ENCODE results near the gene DLGAP4. TPM values are rescaled to one million over a fixed set of nuclear protein-coding genes. Genes with fewer than 3 reads are reported as not detected.

The DLGAP4 gene
- total and polyA plus RNA-seq, 9 of the 15 experiments (the other 6 are each of a cell fraction or from before 2014, with no cell fraction given) = 0.31 to 34.1 (median 4.5) TPM

- Histone ChIP-seq H3K27me3 (ENCODE audit: control insufficient read depth in 2 of 2, insufficient read depth in 2 of 2, low read length in 2 of 2) (peaks cover 26 to 71% of the 10 kb centered on the region in 2 experiments), H3K36me3 (ENCODE audit: control insufficient read depth, insufficient read depth, low read length) (no peaks in the 10 kb centered on the region), H2AFZ (ENCODE audit: low read depth, low read length) (no peak overlapping the region), H3K9ac (ENCODE audit: insufficient read depth in 1 of 2, low read depth in 2 of 2, low read length in 2 of 2) (peak overlapping the region in 1 of 2 experiments; percentile 29; a peak in 1 of 4 replicates), H4K20me1 (replicated peaks; ENCODE audit: control insufficient read depth, insufficient read depth, low read length) (peaks cover 14% of the 10 kb centered on the region; the same call in 1 of the 2 replicates), H3K79me2 (ENCODE audit: control insufficient read depth, insufficient read depth, low read length) (no peaks in the 10 kb centered on the region), H3K4me1 (replicated peaks in 1 of 2; ENCODE audit: control insufficient read depth in 2 of 2, insufficient read depth in 2 of 2, low read length in 2 of 2) (peaks cover 0 to 11% of the 10 kb centered on the region in 2 experiments; a peak in 2 of 5 replicates), H3K4me2 (ENCODE audit: insufficient read depth, low read length) (no peak overlapping the region), H3K4me3 (no peak overlapping the region), H3K9me3 (replicated peaks; ENCODE audit: control insufficient read depth, insufficient read depth, low read depth, low read length) (no peaks in the 10 kb centered on the region), H3K9me1 (ENCODE audit: control insufficient read depth, insufficient read depth, low read length) (no peaks in the 10 kb centered on the region), H3K27ac (ENCODE audit: extremely low read depth, low read depth, low read length) (no peak overlapping the region)
- ChIA-PET CTCF (ENCODE audit: low intra/inter-chr PET ratio) (no interaction called here), POLR2A (interaction anchor here (0.7 to 1.0 kb wide), 3 partner anchors 9 to 1722 kb away, joined by 3 to 5 read pairs (median 3); no protein-coding TSS in a partner anchor)
- FAIRE-seq = no peak
- WGBS (ENCODE audit: insufficient coverage, low coverage, missing lambda C conversion rate) = 8% methylated on average over 21 of the region's 21 CpGs
- in situ Hi-C loops (cut with MboI) = no loop called here
- TF ChIP-seq NR1H2 (CRISPR knock-in tag; IDR thresholded peaks at IDR 0.05) (no peak), SPI1 (IDR thresholded peaks at IDR 0.05; ENCODE audit: borderline replicate concordance, low read depth, low read length) (peak; percentile 65; the same call in 1 of the 2 replicates)
- intact Hi-C loops (cut with micrococcal nuclease) = no loop called here
- peak; percentile 30; the same call in 2 of the 3 replicates for ATAC-seq
- no TSS peak for BruUV-seq (replicated peaks)
- no peak for DNase-seq (ENCODE audit: extremely low read depth in 1 of 4, low spot score in 3 of 4)
These were observed 34.2 kb upstream of the DLGAP4 start for GRCh38 chr20:36271639-36272546.

Measured in K562 (cell line).